Heart right ventricle (tissue), 16 donors: ENCODE results near the gene CDKN3. TPM values are rescaled to one million over a fixed set of nuclear protein-coding genes. Genes with fewer than 3 reads are reported as not detected.
"Not testable (repeated sequence)": the region's sequence is repeated elsewhere in the genome, so short reads cannot be mapped to it uniquely, and the experiment has no call there.

Experiments used
- ATAC-seq, 8 donors: fragments of 200-7000 bp; cut with Tn5 transposase; one replicate each; pipeline ENCODE4 v1.9.1; 2020; ENCODE audit warnings: mild to moderate bottlenecking in 8 of 8, moderate library complexity in 8 of 8, moderate number of reproducible peaks in 1 of 8
- DNase-seq, 2 donors: peaks; one replicate each; pipeline ENCODE4 v3.0.0-alpha.2; 2020
- H3K27ac ChIP-seq, 10 donors: fragments of 200-600 bp; sonication (generic) in 2 of 10; one replicate each; pipeline versions ENCODE4 v1.5.0 to v1.8.0; 2020 to 2022; ENCODE audit warnings: mild to moderate bottlenecking in 3 of 10
- H3K27me3 ChIP-seq, 7 donors: fragments of 200-600 bp; one replicate each; pipeline ENCODE4 v1.8.0; 2021 to 2022; ENCODE audit warnings: mild to moderate bottlenecking in 2 of 7
- H3K36me3 ChIP-seq, 9 donors: fragments of 200-600 bp; sonication (generic) in 1 of 9; one replicate each; pipeline versions ENCODE4 v1.5.0 to v1.8.0; 2020 to 2022; ENCODE audit warnings: mild to moderate bottlenecking in 2 of 9
- H3K4me1 ChIP-seq, 9 donors: fragments of 200-600 bp; sonication (generic) in 1 of 9; one replicate each; pipeline versions ENCODE4 v1.5.0 to v1.8.0; 2020 to 2022; ENCODE audit warnings: mild to moderate bottlenecking in 4 of 9
- H3K4me3 ChIP-seq, 10 donors: fragments of 200-600 bp; sonication (generic) in 2 of 10; one replicate each; pipeline versions ENCODE4 v1.5.0 to v1.8.0; 2020 to 2022; ENCODE audit warnings: mild to moderate bottlenecking in 7 of 10, moderate library complexity in 2 of 10
- H3K9me3 ChIP-seq, 11 donors: fragments of 200-600 bp in 10 of 11; sonication (generic) in 2 of 11; one replicate each; pipeline versions ENCODE4 v1.5.0 to v1.8.0; 2013 to 2022; ENCODE audit warnings: mild to moderate bottlenecking in 2 of 11, control low read depth in 1 of 11, moderate library complexity in 1 of 11
- WGBS, 2 donors: extraction: QIAGEN DNeasy Blood & Tissue Kit; methylation state at CpG; one replicate each; pipeline ENCODE4 v1.1.7; 2013; ENCODE audit warnings: inconsistent platforms in 1 of 2; 5-methylcytosine and 5-hydroxymethylcytosine counted together
- intact Hi-C, 10 donors: fragments of 100-400 bp; cut with DNase I; formaldehyde crosslinking; loops; one replicate each; pipeline versions ENCODE4 v1.11.1 to v1.14.2; 2022
- polyA plus RNA-seq, 2 donors: library from polyadenylated mRNA; stranded (reverse); fragments of 200-250 nt; gene quantifications; one replicate each; pipeline ENCODE4 v1.2.3, GENCODE V29; 2013
- total RNA-seq, 10 donors: library from RNA; stranded (reverse); fragmentation: NEBNext Ultra II Directional in 3 of 10; extraction: Animal tissue kit (Norgen Biotek cat#: 25700) in 3 of 10; gene quantifications; one replicate each; pipeline versions ENCODE4 v1.2.1 to v1.2.4, GENCODE V29; 2021 to 2023
- TF ChIP-seq, protein P1 (sequence below), 9 donors: fragments of 200-600 bp; sonication (generic) in 2 of 9; IDR thresholded peaks; one replicate each; pipeline versions ENCODE4 v1.5.0 to v1.8.0; 2021 to 2022; ENCODE audit warnings: antibody characterized with exemption in 9 of 9, mild to moderate bottlenecking in 5 of 9, moderate library complexity in 1 of 9
- donor health status: Arrhythmogenic right ventricular cardiomyopathy.
- donor health status: ischemic (EF 13 %, LVEDD 7.1; RV severe dilation, severe dysfunction).
- donor health status: healthy with polysubstance abuse.
- donor health status: DM: no; HTN: yes; CAD: no.
- donor health status: DM: no; HTN: no; CAD: no.
- donor health status: ischemic (EF 25% LVEDD 6.9; RV normal size, moderate dysfunction).
- donor health status: ischemic (EF 25% LVEDD 5.7; RV mildly dilated, moderate dysfunction).
- donor health status: healthy.
- donor health status: DM: yes; HTN: yes; CAD: no.
- donor health status: Ischemic cardiomyopathy.
- donor health status: ischemic (EF 35%, LVEDD 5.7; RV mildly dilated, moderate dysfunction).
- donor health status: nonischemic (EF 11% LVEDD 7.7; RV severe dilation, severe dysfunction).
- donor health status: DM: yes; HTN: yes; CAD: no.
- donor health status: PGD.
- donor health status: ischemic (EF 29% LVEDD 5.4; RV normal size, mild dysfunction).
- donor health status: nonischemic (EF 23%, LVEDD 6.1; RV moderate dilation, normal function).

The CDKN3 gene
- total and polyA plus RNA-seq, 12 donors = 1.8 to 14.7 (median 4.2) TPM

GRCh38 chr14:54392131-54392859 is 4.5 kb upstream of the CDKN3 start:
- TF ChIP-seq, protein P1, sequence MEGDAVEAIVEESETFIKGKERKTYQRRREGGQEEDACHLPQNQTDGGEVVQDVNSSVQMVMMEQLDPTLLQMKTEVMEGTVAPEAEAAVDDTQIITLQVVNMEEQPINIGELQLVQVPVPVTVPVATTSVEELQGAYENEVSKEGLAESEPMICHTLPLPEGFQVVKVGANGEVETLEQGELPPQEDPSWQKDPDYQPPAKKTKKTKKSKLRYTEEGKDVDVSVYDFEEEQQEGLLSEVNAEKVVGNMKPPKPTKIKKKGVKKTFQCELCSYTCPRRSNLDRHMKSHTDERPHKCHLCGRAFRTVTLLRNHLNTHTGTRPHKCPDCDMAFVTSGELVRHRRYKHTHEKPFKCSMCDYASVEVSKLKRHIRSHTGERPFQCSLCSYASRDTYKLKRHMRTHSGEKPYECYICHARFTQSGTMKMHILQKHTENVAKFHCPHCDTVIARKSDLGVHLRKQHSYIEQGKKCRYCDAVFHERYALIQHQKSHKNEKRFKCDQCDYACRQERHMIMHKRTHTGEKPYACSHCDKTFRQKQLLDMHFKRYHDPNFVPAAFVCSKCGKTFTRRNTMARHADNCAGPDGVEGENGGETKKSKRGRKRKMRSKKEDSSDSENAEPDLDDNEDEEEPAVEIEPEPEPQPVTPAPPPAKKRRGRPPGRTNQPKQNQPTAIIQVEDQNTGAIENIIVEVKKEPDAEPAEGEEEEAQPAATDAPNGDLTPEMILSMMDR (IDR thresholded peaks at IDR 0.05) = no peak
- Histone ChIP-seq H3K4me1 (peaks cover 0 to 7% (median 3%) of the 10 kb centered on the region in 9 donors), H3K36me3 (no peaks in the 10 kb centered on the region), H3K27me3 (peaks cover 0 to 10% (median 2%) of the 10 kb centered on the region in 7 donors), H3K4me3 (no peak overlapping the region), H3K9me3 (no peaks in the 10 kb centered on the region), H3K27ac (no peak overlapping the region)
- intact Hi-C loops = no loop called here
- WGBS, 2 donors = 88 to 94% methylated on average over 14 of the region's 14 CpGs
- ATAC-seq (no peak), DNase-seq (no peak)

- intact Hi-C loops = not testable (repeated sequence)
- 93 to 97% methylated on average over 64 to 67 of the region's 68 CpGs for WGBS, 2 donors
These were observed 3.6 kb upstream of the CDKN3 start for GRCh38 chr14:54392986-54393884.

DNA sequence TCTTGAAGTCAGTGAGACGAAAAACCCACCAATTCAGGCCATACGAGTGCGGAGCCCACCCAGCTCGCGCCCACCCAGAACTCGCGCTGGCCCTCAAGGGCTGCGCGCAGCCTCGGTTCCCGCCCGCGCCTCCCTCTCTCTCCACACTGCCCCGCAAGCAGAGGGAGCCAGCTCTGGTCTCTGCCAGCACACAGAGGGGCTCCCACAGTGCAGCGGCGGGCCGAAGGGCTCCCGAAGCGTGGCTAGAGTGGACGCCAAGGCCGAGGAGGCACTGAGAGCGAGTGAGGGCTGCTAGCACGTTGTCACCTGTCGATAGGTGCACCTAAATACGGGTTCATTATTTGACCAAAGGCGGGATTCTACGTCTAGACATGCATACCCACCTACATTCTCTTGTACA is 2.2 kb upstream of the CDKN3 start:
- no peak for DNase-seq
- TF ChIP-seq, protein P1 (IDR thresholded peaks at IDR 0.05) = no peak
- intact Hi-C loops = no loop called here
- 97% methylated on average over 27 of the region's 27 CpGs for WGBS, 2 donors
- peaks cover 0 to 27% (median 9%) of the 10 kb centered on the region in 9 donors for H3K4me1 ChIP-seq
- H3K27ac ChIP-seq = no peak overlapping the region
- H3K4me3 ChIP-seq = no peak overlapping the region
- H3K36me3 ChIP-seq = no peaks in the 10 kb centered on the region
- no peaks in the 10 kb centered on the region for H3K9me3 ChIP-seq
- ATAC-seq = no peak
- H3K27me3 ChIP-seq = no peaks in the 10 kb centered on the region

More at GRCh38 chr14:54392986-54393884, 3.6 kb upstream of the CDKN3 start:
- peaks cover 0 to 15% (median 9%) of the 10 kb centered on the region in 9 donors for H3K4me1 ChIP-seq
- H3K36me3 ChIP-seq, H3K4me3 ChIP-seq, ATAC-seq, DNase-seq, H3K27me3 ChIP-seq, H3K9me3 ChIP-seq, H3K27ac ChIP-seq: not testable (repeated sequence)

- 81 to 95% methylated on average over 4 of the region's 4 CpGs for WGBS, 2 donors
- intact Hi-C loops = no loop called here
- H3K4me1 ChIP-seq = peaks cover 0 to 27% (median 9%) of the 10 kb centered on the region in 9 donors
- no peaks in the 10 kb centered on the region for H3K36me3 ChIP-seq
- TF ChIP-seq, protein P1 (IDR thresholded peaks at IDR 0.05) = no peak
- H3K4me3 ChIP-seq = no peak overlapping the region
- no peaks in the 10 kb centered on the region for H3K27me3 ChIP-seq
- H3K9me3 ChIP-seq = no peaks in the 10 kb centered on the region
- H3K27ac ChIP-seq = no peak overlapping the region
- no peak for DNase-seq
- ATAC-seq = no peak
These were observed 1.5 kb upstream of the CDKN3 start for GRCh38 chr14:54395284-54395683.
